Stimulated activated CD4-positive, alpha-beta T cell treated with anti-CD3 and anti-CD28 coated beads, Interleukin-15, amount 100 ng/mL, for 48 hours (primary cell): Measurements from ENCODE around the gene USP8.
"Not testable (repeated sequence)": the region's sequence is repeated elsewhere in the genome, so short reads cannot be mapped to it uniquely, and the experiment has no call there.

Source experiments
- DNase-seq, 2 donors: peaks; one replicate each; pipeline ENCODE4 v3.0.0-alpha.2; 2020; ENCODE audit warnings: low read depth in 2 of 2

USP8 gene

DNA sequence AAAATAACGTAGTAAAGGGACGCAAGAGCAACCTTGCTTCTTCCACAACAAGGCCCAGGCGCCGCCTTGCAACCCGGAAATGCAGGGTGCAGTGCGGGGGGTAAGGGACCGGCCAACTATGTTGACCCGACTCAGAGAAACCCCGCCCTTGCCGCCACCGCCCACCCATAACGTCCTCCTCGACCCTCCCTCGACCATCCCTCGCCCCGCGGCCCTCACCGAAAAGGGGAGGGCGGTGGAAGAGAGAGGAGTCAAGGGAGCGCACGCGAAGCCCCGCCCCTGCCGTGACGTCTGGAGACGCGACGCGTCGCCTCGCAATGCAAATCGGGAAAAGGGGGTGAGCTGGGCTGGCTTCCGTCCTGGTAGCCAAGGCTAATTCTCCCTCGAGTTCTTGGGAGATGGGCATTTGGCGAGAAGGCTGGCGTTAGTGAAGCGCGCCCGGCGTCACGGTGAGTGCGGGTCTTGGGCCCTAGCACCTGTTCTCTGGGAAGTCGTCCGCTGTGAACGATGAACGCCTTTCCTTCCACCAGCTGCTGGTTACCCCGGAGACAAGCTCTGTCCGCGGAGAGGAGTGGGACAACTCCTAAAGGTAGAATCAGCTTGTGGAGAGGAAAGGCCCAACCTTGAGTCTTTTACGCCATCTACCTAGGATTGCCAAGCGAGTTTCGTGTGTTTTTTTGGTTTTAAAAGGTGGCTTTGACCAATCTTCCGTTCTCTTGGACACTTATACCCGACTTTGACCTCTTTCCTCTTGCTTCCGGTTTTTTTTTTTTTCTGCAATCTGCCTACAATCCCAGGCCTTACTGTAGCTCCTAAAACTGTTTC lies at the start of gene USP8:
Gene USP8 (plus strand): TSS at position 340 of the 825 bp plus-strand sequence. CDS start 14,669 bp downstream, outside the sequence.
- DNase-seq = peak; percentile 91

DNA sequence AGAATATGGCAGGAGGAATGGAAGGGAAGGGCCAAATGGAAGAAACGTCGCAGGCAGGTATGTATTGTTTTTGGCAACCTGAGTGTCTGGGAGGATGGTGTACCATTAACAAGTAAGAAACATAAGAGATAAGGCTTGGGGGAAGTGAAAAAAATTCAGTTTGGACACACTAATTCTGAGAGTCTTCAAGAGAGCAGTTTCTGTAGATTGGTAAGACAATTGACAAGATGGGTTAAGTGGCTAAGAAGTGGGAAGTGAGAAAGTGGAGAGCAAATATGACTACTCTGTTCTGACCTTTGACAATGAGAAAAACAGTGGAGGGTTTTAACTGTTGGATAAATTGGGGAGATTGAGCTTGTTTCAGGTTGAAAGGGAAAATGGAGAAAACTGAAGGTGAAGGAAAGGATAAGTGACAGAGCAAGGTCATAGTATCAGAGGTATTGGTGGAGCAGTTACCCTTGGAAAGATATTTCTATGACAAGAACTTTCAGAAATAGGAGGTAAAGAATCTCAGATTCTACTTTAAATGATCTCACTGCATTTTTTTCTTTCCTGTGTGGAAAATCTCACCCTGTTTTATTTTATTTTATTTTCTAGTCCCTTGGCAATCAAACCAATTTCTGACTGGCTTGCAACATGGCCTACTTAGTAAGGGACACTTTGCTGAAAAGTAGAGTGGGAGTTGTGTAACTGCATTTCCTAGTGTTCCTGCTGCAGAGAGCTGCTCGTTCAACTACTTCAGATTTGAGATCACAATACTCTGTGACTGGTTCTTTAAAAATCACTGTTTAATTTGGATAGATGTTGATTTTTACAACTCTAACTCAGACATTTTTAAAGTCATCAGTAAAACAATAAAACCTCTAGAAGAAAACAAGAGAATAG lies 46.1 kb upstream of the USP8 start:
- DNase-seq = no peak

DNA sequence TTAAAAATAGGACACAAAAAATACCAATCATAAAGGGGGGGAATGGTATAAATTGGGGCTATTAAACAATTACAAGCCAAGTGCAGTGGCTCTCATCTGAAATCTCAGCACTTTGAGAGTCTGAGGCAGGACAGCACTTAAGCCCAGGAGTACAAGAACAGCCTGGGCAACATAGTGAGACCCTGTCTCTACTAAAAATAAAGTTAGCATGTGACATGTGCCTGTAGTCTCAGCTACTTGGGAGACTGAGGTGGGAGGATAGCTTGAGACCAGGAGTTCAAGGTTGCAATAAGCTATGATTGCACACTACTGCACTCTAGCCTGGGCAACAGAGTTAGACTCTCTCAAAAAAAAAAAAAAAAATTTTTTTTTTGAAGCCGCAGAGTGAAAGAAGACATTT lies 45.4 kb upstream of the USP8 start:
- DNase-seq = no peak

DNA sequence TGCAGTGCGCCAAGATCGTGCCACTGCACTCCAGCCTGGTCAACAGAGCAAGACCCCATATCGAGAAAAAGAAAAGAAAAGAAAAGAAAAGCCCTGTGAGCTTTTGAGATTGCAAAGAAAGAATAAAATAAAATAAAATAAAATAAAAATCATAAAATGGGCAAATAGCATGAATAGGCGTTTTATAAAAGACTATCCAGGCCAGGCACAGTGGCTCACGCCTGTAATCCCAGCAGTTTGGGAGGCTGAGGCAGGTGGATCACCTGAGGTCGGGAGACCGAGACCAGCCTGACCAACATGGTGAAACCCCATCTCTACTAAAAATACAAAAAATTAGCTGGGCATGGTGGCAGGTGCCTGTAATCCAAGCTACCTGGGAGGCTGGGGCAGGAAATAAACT lies 44.8 kb upstream of the USP8 start:
- DNase-seq = not testable (repeated sequence)

DNA sequence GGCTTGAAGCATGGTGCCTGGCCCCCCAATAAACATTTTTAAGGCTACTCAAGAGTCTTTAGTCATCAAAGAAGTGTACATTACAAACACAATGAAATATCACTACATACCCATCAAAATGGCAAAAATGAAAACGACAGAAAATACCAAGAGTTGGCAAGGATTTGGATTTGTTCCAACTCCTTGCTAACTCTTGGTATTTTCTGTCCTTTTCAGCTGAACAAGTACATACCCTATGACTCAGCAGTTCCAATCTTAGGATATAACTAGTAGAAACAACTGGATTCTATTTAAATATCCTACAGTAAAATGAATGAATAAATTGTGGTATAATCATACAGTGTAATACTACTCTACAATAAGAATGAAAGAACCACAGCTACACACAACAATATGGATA lies 44.1 kb upstream of the USP8 start:
- no peak for DNase-seq

DNA sequence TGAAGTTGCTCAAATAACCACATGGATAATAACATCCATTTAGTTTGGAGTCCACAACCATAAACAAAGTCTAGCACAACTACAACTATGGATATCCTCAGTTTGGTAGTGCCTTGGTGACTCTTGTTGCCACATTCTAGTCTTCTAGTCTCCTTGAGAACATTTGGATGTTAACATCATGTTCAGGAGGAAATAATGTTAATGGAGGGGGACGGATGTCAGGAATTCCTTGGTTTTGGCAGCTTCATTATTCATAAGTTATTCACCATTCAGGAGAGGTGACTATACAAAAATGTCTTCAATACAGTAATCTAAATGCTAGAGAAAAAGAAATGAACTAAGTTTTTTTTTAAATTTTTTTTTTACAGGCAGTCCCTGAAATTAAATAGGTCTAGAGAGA lies 42.8 kb upstream of the USP8 start:
- no peak for DNase-seq

DNA sequence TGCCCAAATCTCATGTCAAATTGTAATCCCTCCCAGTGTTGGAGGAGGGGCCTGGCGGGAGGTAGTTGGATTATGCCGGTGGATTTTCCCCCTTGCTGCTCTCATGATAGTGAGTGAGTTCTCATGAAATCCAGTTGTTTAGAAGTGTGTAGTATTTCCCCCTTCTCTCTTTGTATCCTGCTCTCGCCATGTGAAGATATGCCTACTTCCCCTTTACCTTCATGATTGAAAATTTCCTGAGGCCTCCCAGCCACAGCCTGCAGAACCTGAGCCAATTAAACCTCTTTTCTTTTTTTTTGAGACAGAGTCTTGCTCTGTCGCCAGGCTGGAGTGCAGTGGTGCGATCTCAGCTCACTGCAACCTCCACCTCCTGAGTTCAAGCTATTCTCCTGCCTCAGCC lies 41.8 kb upstream of the USP8 start:
- not testable (repeated sequence) for DNase-seq

DNA sequence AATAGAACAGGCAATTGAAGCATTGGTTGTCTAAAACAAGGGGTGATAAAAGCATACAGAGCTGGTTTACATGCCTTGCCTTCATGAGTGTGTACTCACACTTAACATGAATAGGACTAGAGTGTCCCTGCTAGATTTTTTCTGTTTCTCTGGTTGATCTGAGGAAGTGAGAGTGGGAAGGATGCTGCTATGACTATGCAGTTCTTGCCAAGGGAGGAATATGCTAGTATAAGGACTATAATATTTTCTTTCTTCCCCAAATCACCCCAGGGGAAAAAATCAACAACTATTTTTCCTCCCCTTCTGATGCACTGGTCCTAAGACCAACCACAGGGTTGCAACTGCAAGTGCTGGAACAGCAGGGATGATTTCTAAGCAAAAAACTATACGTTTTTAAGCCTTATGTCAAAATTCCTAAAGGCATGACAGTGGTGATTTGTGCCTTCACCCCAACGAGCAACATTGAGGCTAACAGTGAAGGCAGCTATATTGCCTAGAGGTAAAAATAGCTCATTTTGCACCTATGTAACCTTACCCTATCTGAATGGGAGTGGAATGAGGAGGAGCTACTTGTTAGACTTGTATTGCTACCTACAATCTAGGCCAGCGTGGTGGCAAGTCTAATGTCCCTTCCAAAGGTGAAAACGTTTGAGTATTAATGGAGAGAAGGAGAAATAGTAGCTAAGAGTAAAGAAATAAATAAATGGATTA lies 33.5 kb upstream of the USP8 start:
- no peak for DNase-seq

DNA sequence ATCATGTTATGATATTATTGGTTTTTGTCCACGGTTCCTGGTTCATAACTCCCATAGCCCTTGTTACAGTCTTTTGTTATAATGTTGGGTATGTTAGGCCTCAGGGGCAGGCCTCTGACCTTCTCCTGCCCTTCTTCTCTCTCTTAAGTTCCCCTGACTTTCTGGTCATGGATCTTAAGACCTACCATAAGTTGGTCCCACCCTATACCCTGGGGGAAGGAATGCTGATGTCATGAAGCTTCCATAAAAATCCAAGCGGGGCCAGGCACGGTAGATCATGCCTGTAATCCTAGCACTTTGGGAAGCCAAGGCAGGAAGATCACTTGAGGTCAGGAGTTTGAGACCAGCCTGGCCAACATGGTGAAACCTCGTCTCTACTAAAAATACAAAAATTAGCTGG lies 32.6 kb upstream of the USP8 start:
- DNase-seq = not testable (repeated sequence)

DNA sequence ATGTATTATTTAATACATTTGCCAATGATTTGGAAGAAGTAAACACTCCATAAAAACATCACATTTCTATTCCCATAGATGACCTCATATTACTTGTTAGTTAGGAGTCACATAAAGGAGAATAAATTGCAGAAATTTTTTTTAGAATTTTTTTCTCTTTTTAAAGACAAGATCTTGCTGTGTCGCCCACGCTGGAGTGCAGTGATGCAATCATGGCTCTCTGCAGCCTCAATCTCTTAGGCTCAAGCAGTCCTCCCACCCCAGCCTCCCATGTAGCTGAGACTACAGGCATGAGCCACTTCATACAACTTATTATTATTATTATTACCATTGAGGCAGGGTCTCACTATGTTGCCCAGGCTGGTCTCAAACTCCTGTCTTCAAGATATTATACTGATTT lies 12.3 kb upstream of the USP8 start:
- no peak for DNase-seq

DNA sequence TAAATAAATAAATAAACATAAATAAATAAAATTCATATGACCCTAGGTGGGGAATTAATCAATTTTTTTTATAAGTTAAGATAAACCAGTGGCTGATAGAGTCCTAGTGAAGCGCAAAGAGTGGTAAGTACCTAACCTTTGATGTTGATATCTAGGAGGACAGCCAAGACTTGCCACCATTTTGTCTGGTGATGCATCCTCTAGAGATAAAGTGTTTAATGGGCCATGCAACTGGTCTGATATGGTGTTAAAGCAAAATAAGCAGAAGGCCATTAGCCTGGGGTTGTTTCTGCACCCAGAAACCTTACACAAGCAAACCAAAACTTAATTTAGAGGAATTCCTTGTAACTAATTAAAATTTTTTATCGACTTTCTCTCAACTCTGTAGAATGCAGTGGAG lies 9.6 kb upstream of the USP8 start:
- no peak for DNase-seq

DNA sequence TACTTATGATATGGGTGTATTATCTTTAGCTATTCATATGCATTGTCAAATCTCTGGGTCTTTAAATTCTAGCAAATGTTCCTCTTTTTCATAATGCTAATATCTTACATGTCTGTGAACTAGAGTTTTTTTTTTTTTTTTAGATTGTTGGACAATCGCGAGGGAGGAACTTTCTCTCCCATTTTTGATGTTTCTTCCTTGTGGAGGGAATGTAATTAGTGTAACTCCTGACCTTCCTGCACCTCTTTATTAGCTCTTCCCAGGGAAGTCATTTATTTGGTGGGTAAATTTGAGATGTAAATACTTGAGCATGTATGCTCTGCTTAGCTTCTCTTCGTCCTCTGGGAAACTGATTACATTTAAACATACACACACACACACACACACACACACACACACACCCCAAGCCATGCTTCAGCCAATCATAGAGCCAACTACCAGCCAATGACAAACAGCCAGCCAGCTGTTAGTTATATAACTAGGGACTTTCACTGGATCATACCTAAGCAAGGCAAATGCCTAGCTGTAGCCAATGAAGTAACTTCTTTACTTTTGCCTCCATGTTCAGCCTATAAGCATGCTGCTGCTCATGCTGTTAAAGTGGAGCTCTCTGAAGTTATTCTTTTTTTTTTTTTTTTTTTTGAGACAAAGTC lies 8.3 kb upstream of the USP8 start:
- DNase-seq = no peak

DNA sequence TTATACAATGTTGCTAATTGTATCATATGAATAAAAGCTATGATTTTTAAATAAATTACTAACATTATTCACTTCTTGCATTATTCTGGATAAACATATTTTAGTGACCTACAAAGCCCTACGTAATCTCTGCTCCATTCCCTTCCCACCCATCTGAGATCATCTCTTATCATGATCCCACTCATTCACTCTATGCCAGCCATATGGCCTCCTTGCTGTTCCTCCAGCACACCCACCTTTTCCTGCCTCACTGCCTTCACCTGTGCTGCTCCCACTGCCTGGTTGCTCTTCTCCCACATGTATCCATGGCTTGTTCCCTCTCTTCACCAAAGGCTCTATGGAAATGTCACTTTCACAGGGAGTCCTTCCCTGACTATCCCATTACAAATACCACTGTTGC lies 7.3 kb upstream of the USP8 start:
- DNase-seq = no peak

DNA sequence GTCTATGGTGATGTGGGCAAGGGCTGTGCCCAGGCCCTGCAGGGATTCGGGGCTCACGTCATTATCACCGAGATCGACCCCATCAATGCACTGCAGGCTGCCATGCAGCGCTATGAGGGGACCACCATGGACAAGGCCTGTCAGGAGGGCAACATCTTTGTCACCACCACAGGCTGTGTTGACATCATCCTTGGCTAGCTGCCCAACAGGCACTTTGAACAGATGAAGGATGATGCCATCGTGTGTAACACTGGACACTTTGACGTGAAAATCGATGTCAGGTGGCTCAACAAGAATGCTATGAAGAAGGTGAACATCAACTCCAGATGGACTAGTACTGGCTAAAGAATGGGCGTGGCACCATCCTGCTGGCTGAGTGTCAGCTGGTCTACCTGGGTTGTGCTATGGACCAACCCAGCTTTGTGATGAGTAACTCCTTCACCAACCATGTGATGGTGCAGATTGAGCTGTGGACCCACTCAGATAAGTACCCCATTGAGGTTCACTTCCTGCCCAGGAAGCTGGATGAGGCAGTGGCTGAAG lies 6.1 kb upstream of the USP8 start:
- DNase-seq = no peak

DNA sequence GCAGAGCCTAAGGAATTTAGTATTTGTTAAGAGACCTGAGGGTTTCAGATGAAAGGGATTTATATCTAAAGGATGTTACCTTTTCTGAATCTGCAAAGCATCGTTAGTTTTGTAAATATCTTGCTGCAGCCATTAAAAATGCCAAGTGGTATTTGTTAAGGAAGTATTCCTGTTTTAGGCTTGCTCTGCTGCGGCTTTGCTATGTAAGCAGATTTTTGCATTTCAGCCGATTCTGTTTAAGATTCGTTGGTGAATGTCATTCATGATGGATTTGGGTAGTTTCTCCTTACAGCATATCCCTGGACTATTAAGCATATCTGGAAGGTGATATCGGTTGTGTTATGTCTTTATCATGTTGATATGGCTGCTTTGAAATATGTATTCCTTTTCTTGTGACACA lies 1.0 kb downstream of the USP8 start:
- DNase-seq = no peak

DNA sequence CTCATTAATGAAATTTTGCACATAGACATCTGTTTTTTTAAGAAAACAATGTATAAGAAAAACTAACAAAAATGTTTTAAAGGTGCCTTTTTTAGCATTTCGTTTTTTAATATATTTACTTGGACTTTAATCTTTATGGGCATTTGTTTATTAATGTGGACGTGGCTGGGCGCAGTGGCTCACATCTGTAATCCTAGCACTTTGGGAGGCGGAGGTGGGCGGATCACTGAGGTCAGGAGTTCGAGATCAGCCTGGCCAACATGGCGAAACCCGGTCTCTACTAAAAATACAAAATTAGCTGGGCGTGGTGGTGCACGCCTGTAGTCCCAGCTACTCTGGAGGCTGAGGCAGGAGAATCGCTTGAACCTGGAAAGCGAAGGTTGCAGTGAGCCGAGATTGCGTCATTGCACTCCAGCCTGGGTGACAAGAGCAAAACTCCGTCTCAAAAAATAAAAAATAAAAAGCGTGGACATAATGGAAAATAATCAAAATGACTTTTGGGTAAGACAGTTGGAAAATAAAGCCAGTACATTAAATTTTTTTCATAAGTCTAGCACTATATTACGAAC lies 1.6 kb downstream of the USP8 start:
- not testable (repeated sequence) for DNase-seq

DNA sequence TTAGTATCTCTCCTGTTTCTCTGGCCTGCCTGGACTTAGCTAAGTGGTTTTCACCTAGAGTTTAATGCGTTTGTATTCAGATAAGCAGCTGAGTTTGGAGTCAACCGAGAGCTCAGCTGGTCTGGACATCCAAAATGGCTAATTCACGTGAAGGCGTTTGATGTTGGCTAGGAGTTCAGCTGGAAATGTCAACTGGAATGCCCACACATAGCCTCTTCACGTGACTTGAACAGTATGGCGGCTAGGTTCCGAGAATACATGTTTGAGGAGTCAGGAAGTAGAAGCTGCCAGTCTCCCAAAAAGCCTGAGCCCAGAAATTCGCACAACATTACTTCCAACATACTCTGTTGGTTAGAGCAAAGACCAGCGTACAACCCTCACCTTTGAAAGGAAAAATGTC lies 2.2 kb downstream of the USP8 start:
- no peak for DNase-seq

DNA sequence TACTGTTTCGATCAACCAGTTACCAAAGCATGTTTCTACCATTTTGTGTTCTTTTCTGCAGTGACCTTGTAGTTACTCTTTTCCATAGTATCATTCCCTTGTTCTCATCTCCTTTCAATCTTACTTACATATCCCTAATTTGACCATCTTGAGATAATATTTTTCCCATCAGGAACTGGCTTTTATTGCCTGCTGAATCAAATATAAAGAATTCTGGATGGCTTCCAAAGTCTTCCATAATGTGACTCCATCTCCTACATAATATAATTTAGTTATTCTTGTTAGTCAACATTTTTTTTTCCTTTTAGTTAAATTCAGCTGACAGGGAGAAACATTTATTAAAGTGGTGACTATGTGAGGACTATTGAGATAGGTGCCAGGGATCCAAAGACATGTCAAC lies 7.0 kb downstream of the USP8 start:
- DNase-seq = no peak

DNA sequence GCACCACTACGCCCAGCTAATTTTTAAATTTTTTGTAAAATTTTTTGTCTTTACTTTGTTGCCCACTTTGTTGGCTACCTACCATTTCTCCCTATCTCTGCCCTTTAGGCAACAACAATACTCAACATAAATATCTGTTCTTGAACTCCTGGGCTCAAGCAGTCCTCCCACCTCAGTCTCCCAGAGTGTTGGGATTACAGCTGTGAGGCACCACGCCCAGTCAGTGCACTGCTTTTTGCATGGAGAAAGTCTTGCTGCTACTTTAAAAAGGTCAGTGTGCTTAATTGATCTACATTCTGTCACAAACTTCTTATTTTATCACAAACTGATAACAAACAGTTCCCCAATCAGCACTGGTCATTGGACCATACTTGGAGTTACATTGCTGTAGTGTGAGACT lies 8.0 kb downstream of the USP8 start:
- no peak for DNase-seq

DNA sequence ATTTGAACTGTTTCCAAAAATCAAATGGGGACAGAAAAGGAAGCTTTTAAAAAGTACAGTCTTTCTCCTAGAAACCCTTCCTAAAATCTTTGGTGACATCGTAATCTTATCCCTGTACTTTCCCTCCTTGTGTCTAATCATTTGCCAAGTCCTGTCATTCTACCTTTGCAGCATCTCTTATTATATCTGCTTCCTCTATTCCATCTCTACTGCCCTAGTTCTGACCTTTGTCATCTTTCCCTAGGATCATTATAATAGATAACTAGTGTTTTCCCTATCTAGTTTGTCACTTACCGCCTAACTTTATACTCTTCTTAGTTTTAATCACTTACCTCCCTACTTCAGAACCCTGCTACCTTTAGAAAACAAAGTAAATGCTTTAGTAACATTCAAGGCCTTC lies 11.6 kb downstream of the USP8 start:
- DNase-seq = no peak

DNA sequence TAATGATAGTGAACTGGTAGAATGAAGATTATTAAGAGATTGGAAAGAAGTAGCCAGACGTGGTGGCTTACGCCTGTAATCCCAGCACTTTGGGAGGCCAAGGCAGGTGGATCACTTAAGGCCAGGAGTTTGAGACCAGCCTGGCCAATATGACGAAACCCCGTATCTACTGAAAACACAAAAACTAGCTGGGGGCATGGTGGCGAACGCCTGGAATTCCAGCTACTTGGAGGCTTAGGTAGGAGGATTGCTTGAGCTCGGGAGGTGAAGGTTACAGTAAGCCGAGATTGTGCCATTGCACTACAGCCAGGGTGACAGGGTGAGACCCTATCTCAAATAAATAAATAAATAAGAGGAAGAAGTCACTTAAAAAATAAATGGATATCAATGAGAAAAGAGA lies 14.0 kb downstream of the USP8 start:
- DNase-seq = no peak
